Measurements from ENCODE around the gene RAB24.

RAB24 gene

DNA sequence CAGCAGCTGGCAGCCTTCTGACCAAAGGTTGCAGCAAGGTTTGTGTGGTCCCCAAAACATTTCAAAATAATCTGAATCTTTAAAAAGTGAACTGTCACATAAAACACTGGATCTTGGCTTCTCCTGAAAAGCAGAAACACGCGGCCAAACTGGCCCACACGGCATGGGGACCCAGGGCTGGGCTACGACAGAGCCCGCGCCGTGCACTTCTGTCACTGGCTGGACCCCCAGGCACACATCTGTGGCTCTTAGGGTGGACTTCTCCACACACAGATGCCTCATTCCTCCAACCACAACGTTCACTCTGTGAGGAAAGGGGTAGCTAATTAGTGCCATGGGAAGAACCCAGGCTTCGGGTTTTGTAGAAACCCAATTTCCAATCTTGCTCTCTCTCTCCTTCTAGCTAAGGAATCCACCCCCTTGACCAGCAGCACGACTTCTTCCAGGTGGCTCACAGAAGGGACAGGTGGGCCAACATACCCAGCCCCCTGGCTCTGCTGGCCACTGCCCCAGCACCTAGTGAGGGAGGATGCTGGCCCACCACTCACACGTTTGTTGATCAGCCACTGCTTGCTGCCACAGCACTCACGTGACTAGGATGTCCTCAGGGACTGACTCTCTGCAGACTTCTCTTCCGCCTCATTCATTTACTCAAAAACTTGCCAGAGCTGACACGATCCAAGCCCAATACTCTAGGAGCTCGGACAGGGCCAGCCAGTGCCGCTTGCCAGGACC is 30.1 kb upstream of the RAB24 start:
- DNase-seq (ENCODE audit: low read depth in 1 of 2, low spot score in 1 of 2): no peak

GRCh38 chr5:177332896-177333260 is 29.4 kb upstream of the RAB24 start:
- no peak for DNase-seq (ENCODE audit: low read depth in 1 of 2, low spot score in 1 of 2)

GRCh38 chr5:177332031-177332895 is 28.7 kb upstream of the RAB24 start:
- DNase-seq (ENCODE audit: low read depth in 1 of 2, low spot score in 1 of 2): no peak

GRCh38 chr5:177330991-177331842 is 27.7 kb upstream of the RAB24 start:
- no peak for DNase-seq (ENCODE audit: low read depth in 1 of 2, low spot score in 1 of 2)

- DNase-seq (ENCODE audit: low read depth in 1 of 2, low spot score in 1 of 2): no peak
Measured at GRCh38 chr5:177329883-177330282, 26.4 kb upstream of the RAB24 start.

GRCh38 chr5:177328545-177329231 is 25.2 kb upstream of the RAB24 start:
- no peak for DNase-seq (ENCODE audit: low read depth in 1 of 2, low spot score in 1 of 2)

DNA sequence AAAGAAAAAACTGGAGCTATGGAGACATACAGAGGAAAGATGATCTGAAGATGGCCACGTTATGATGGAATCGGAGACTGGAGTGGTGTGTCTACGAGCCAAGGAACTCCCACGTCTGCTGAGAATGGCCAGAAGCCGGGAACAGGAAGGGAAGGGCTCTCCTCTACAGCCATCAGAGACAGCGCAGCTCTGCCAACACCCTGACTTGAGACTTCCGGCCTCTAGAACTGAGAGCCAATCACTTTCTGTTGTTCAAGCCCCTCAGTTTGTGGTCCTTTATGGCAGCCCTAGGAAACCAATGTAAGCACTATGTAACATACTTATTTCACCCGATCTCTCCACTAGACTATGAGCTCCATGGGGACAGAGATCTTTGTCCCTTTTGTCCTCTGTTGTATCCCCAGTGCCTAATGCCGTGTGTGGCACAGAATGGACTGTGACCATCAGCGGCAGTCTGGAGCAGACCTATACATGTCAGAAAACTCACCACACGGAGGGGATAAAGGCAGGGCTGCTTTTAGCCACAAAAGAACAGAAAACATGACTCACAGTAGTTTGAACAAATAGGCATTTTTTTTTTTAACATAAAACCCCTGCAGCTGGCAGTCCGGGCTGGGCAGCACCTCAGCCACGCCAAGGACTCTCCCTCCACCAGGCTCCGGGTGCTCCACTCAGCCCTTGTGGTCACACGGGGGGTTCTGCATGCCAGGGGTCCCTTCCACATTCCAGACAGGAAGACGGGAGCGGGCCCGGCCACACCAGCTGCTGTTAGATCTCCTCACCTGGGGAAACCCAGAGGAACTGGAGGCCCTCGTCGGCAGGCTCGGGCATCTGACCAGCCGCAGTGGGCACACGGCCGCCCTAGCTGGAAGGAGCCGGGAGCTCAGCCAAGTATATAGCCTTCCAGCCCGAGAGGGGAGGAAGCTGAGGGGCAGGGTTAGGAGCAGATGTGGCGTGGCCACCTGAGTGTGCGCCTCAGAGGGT is 24.3 kb upstream of the RAB24 start:
- no peak for DNase-seq (ENCODE audit: low read depth in 1 of 2, low spot score in 1 of 2)

- DNase-seq (ENCODE audit: low read depth in 1 of 2, low spot score in 1 of 2): no peak
Measured at GRCh38 chr5:177325868-177326381, 22.4 kb upstream of the RAB24 start.

- no peak for DNase-seq (ENCODE audit: low read depth in 1 of 2, low spot score in 1 of 2)
Measured at GRCh38 chr5:177320879-177321278, 17.4 kb upstream of the RAB24 start.

DNA sequence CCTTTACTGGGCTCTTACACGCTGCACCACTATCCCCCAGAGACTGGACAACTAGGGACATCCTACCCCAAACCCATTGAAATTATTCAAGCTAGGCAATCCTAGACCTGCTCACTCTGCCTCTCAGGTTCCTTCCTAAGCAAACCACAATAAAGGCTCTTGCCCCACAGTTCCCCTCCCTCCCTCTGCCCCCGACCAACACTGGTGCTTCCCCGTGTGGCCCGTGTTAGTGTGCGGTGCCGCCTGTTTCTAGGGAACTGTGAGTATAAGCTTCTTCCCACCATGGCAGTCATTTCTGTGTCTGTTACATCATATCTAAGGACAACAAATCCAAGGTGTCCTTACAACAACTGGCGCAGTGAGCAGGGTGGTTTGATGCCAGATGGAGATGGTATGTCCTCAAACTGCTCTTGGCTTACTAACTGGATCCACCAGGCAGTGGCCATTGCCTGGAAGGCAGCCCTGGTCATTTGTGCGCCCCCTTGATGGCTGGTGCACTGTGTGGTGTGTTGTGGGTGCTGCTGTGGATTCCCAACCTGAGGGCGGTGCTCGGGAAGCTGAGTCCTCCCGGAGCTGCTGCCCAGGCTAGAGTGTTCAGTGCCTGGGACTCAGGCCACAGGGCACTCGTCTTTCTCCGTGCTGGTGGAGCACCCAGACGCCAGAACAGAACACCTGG is 16.5 kb upstream of the RAB24 start:
- DNase-seq (ENCODE audit: low read depth in 1 of 2, low spot score in 1 of 2): no peak

DNA sequence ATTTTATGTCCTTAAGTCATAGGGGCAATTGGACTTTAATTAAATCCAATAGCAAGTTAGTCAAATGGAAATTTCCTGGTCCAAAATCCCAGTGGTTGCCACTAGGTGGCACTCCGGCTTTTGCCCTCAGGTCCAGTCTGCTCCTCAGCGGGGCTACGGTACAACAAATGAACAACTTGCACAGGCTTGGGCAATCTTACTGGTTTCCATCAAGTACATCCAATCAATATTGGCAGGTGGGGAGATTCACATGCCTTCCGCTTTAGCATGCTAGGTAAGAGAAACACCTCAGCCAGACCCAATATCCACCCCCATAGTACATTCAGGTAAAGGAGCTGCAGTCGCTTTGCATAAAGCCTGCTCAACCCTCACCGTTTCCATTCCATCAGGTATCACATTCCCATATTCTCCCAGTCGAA is 14.4 kb upstream of the RAB24 start:
- peak; percentile 52 to 60 for DNase-seq (ENCODE audit: low read depth in 1 of 2, low spot score in 1 of 2)

DNA sequence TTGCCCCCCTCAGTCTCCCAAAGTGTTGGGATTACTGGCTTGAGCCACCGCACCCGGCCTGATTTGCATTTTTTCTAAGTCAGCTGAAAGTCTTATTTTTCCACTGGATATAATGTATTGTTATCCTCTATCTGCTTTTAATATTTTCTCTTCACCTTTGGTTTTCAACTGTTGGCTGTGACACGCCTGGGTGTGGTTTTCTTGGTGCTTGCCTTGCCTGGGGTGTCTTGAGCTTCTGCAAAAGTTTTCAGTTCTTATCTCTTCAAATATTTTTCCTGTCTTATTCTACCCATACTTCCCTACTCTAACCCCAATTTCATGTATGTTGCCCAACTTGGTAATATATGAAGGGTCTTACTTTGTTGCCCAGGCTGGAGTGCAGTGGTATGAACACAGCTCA is 12.5 kb upstream of the RAB24 start:
- DNase-seq (ENCODE audit: low read depth in 1 of 2, low spot score in 1 of 2): no peak

- DNase-seq (ENCODE audit: low read depth in 1 of 2, low spot score in 1 of 2): no peak
Measured at GRCh38 chr5:177315411-177315810, 11.9 kb upstream of the RAB24 start.

GRCh38 chr5:177314376-177315342 is 11.1 kb upstream of the RAB24 start:
- DNase-seq (ENCODE audit: low read depth in 1 of 2, low spot score in 1 of 2): no peak

GRCh38 chr5:177313561-177314259 is 10.2 kb upstream of the RAB24 start:
- DNase-seq (ENCODE audit: low read depth in 1 of 2, low spot score in 1 of 2): no peak

DNA sequence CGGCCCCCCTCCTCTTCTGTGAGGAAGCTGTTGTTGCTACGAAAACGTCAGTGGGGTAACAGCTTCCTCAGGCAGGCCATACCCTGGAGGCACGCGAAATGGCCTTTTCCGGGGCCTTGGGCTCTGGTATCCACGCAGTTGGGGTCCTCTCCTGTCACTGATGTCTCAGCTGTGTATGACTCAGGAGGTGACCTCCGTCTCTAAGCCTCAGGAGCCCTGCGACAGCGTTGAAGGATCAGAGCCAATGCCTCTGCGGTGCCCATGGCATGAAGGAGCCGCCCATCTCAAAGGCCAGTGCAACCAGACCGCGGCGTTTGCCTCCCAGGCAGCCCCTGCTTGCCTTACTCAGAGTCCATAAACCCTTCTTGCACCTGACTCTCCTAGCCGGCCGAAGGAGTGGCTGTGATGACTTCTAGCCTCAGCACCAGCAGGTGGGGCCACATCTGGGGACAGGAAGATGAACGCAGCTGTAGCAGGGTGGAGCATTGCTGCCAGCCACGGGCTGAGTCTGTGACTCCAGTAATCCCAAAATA is 9.2 kb upstream of the RAB24 start:
- DNase-seq (ENCODE audit: low read depth in 1 of 2, low spot score in 1 of 2): no peak

Measured in stimulated activated CD4-positive, alpha-beta T cell treated with anti-CD3 and anti-CD28 coated beads, Interleukin-15, amount 100 ng/mL, for 1 hour (primary cell).